Calu3 (cell line): ENCODE measurements around the gene CAT. TPM values are rescaled to one million over a fixed set of nuclear protein-coding genes. Genes with fewer than 3 reads are reported as not detected.

Source experiments
- BruUV-seq: library from RNA; stranded (reverse); fragments of 400-500 nt; replicated peaks from 2 replicates; lab custom pipeline; 2021; lab: Mats Ljungman, UMichigan
- CTCF ChIA-PET: fragments of 300-600 bp; sonication (Branson Sonifier 250); formaldehyde crosslinking; loops from one replicate; lab custom pipeline; 2022; ENCODE audit warnings: antibody characterized with exemption; lab: Charles Lee
- DNase-seq: peaks from one replicate; pipeline ENCODE4 v3.0.0; 2022
- H3K27ac Mint-ChIP-seq: one replicate; pipeline ENCODE4 v1.8.0; 2022; ENCODE audit warnings: mixed read lengths; ENCODE audit not compliant: unreplicated experiment
- H3K27me3 Mint-ChIP-seq: one replicate; pipeline ENCODE4 v1.8.0; 2022; ENCODE audit warnings: mixed read lengths; ENCODE audit not compliant: unreplicated experiment
- H3K36me3 Mint-ChIP-seq: one replicate; pipeline ENCODE4 v1.8.0; 2022; ENCODE audit warnings: mild to moderate bottlenecking, moderate library complexity, mixed read lengths; ENCODE audit not compliant: insufficient read depth, unreplicated experiment
- H3K4me1 Mint-ChIP-seq: one replicate; pipeline ENCODE4 v1.8.0; 2022; ENCODE audit warnings: mild to moderate bottlenecking, low read depth, mixed read lengths; ENCODE audit not compliant: unreplicated experiment
- H3K4me3 Mint-ChIP-seq: one replicate; pipeline ENCODE4 v1.8.0; 2022; ENCODE audit warnings: mild to moderate bottlenecking, low read depth, moderate library complexity, mixed read lengths; ENCODE audit not compliant: unreplicated experiment
- H3K9me3 Mint-ChIP-seq: one replicate; pipeline ENCODE4 v1.8.0; 2022; ENCODE audit warnings: low read depth, mixed read lengths; ENCODE audit not compliant: unreplicated experiment
- intact Hi-C: fragments of 100-400 bp; cut with micrococcal nuclease; formaldehyde crosslinking; loops from one replicate; pipeline ENCODE4 v1.10.0; 2022; ENCODE audit not compliant: unreplicated experiment
- total RNA-seq: library from RNA; stranded (reverse); gene quantifications from 2 replicates; pipeline ENCODE4 v1.2.3, GENCODE V29; 2022
- TF ChIP-seq, protein P1 (sequence below): fragments of 200-600 bp; IDR thresholded peaks from one replicate; pipeline ENCODE4 v1.8.0; 2022; ENCODE audit warnings: antibody characterized with exemption; ENCODE audit not compliant: unreplicated experiment

Gene CAT
- total RNA-seq, 1 experiment from 2014 or later: 54.5 TPM

DNA sequence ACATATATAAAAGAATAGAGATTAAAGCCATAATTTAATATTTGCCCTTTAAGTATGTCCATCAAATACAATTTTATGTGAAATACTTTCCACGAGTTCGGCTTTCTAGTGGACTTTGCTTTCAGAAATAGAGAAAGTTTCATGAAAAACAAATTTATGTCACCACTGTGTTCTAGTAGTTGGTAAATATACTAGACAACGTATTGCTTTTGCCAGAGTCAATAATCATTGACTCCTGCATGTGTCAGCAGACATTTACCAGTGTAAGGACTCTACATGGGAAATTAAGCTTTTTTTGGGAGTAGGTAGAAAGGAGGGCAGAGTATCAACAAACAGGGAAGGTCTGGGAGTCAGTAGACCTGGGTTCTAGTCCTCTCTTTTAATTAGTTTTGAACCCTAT, 32.3 kb upstream of the CAT start:
- Mint-ChIP-seq H3K9me3 (no peaks in the 10 kb centered on the region), H3K27ac (no peak overlapping the region), H3K27me3 (peaks cover 13% of the 10 kb centered on the region), H3K36me3 (peaks cover 6% of the 10 kb centered on the region), H3K4me3 (no peak overlapping the region), H3K4me1 (peaks cover 37% of the 10 kb centered on the region)
- intact Hi-C loops: no loop called here
- TF ChIP-seq, protein P1, sequence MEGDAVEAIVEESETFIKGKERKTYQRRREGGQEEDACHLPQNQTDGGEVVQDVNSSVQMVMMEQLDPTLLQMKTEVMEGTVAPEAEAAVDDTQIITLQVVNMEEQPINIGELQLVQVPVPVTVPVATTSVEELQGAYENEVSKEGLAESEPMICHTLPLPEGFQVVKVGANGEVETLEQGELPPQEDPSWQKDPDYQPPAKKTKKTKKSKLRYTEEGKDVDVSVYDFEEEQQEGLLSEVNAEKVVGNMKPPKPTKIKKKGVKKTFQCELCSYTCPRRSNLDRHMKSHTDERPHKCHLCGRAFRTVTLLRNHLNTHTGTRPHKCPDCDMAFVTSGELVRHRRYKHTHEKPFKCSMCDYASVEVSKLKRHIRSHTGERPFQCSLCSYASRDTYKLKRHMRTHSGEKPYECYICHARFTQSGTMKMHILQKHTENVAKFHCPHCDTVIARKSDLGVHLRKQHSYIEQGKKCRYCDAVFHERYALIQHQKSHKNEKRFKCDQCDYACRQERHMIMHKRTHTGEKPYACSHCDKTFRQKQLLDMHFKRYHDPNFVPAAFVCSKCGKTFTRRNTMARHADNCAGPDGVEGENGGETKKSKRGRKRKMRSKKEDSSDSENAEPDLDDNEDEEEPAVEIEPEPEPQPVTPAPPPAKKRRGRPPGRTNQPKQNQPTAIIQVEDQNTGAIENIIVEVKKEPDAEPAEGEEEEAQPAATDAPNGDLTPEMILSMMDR: no peak
- no peak for DNase-seq
- CTCF ChIA-PET: no interaction called here
- BruUV-seq: no TSS peak

GRCh38 chr11:34407121-34407813, 31.5 kb upstream of the CAT start:
- peaks cover 37% of the 10 kb centered on the region for H3K4me1 Mint-ChIP-seq
- no peaks in the 10 kb centered on the region for H3K9me3 Mint-ChIP-seq
- CTCF ChIA-PET: no interaction called here
- intact Hi-C loops: no loop called here
- peak; percentile 52 for DNase-seq
- peaks cover 6% of the 10 kb centered on the region for H3K36me3 Mint-ChIP-seq
- TF ChIP-seq, protein P1: no peak
- BruUV-seq: no TSS peak
- H3K4me3 Mint-ChIP-seq: no peak overlapping the region
- H3K27ac Mint-ChIP-seq: no peak overlapping the region
- peaks cover 13% of the 10 kb centered on the region for H3K27me3 Mint-ChIP-seq

GRCh38 chr11:34408580-34409172, 30.1 kb upstream of the CAT start:
- Mint-ChIP-seq H3K36me3 (peaks cover 6% of the 10 kb centered on the region), H3K9me3 (peaks cover 8% of the 10 kb centered on the region), H3K4me1 (peaks cover 37% of the 10 kb centered on the region), H3K27ac (no peak overlapping the region), H3K4me3 (no peak overlapping the region), H3K27me3 (peaks cover 13% of the 10 kb centered on the region)
- CTCF ChIA-PET: no interaction called here
- DNase-seq: no peak
- BruUV-seq: no TSS peak
- intact Hi-C loops: no loop called here
- TF ChIP-seq, protein P1: no peak

DNA sequence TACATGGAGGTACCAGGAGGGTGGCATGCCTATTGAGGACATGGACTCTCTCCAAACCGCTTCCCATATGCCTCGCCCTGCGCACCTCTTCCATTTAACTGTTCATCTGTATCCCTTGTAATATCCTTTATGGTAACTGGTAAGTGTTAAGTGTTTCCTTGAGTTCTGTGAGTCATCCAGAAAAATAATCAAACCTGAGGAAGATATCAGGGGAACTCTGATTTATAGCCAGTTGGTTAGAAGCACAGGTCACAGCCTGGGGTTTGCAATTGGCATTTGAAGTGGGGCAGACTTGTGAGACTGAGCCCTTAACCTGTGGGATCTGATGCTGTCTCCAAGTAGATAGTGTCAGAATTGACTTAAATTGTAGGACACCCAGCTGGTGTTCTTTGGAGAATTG, 27.6 kb upstream of the CAT start:
- Mint-ChIP-seq H3K4me3 (no peak overlapping the region), H3K36me3 (no peaks in the 10 kb centered on the region), H3K9me3 (peaks cover 13% of the 10 kb centered on the region), H3K4me1 (peaks cover 30% of the 10 kb centered on the region), H3K27ac (no peak overlapping the region), H3K27me3 (peaks cover 2% of the 10 kb centered on the region)
- TF ChIP-seq, protein P1: no peak
- intact Hi-C loops: no loop called here
- no peak for DNase-seq
- BruUV-seq: no TSS peak
- CTCF ChIA-PET: no interaction called here
